ENCODE data around the gene RPS6KA5.

RPS6KA5 gene

GRCh38 chr14:91075553-91075952, 15.1 kb upstream of the RPS6KA5 start:
- Histone ChIP-seq H4K20me1 (ENCODE audit: insufficient read depth, low read length) (peaks cover 11% of the 10 kb centered on the region; the same call in 1 of the 2 replicates), H3K4me2 (ENCODE audit: insufficient read depth, low read length) (no peak overlapping the region), H3K4me3 (ENCODE audit: low read depth in 1 of 2, low read length in 2 of 2) (no peak overlapping the region), H2AFZ (ENCODE audit: low read depth, low read length) (no peak overlapping the region), H3K27ac (ENCODE audit: low read length) (no peak overlapping the region), H3K79me2 (ENCODE audit: insufficient read depth, low read length) (no peaks in the 10 kb centered on the region), H3K9ac (ENCODE audit: low read depth, low read length) (no peak overlapping the region), H3K36me3 (ENCODE audit: insufficient read depth, low read length) (no peaks in the 10 kb centered on the region), H3K4me1 (ENCODE audit: insufficient read depth, low read length) (peaks cover 14% of the 10 kb centered on the region), H3K9me3 (ENCODE audit: insufficient read depth, low read length, severe bottlenecking) (no peaks in the 10 kb centered on the region), H3K27me3 (ENCODE audit: insufficient read depth, low read length, poor library complexity) (peaks cover 11% of the 10 kb centered on the region)
- no peak for DNase-seq
- TF ChIP-seq CTCF (IDR thresholded peaks at IDR 0.05; ENCODE audit: borderline replicate concordance, extremely low read depth, low read length, poor library complexity, severe bottlenecking) (no peak), EZH2 (IDR thresholded peaks at IDR 0.05; ENCODE audit: borderline replicate concordance, low read depth, low read length, severe bottlenecking) (no peak)
- ATAC-seq (ENCODE audit: insufficient read depth, low read depth), result no peak

- peaks cover 4% of the 10 kb centered on the region for H3K27me3 ChIP-seq (ENCODE audit: insufficient read depth, low read length, poor library complexity)
- H3K4me3 ChIP-seq (ENCODE audit: low read depth in 1 of 2, low read length in 2 of 2), result no peak overlapping the region
- TF ChIP-seq CTCF (IDR thresholded peaks at IDR 0.05; ENCODE audit: borderline replicate concordance, extremely low read depth, low read length, poor library complexity, severe bottlenecking), result no peak
- TF ChIP-seq EZH2 (IDR thresholded peaks at IDR 0.05; ENCODE audit: borderline replicate concordance, low read depth, low read length, severe bottlenecking), result no peak
- H3K9ac ChIP-seq (ENCODE audit: low read depth, low read length), result no peak overlapping the region
- H3K4me2 ChIP-seq (ENCODE audit: insufficient read depth, low read length), result no peak overlapping the region
- no peak overlapping the region for H3K27ac ChIP-seq (ENCODE audit: low read length)
- no peak overlapping the region for H2AFZ ChIP-seq (ENCODE audit: low read depth, low read length)
- 0 out of 2 replicates have a peak, but pooled peaks cover 6% of the 10 kb centered on the region for H4K20me1 ChIP-seq (ENCODE audit: insufficient read depth, low read length)
- no peaks in the 10 kb centered on the region for H3K4me1 ChIP-seq (ENCODE audit: insufficient read depth, low read length)
- H3K79me2 ChIP-seq (ENCODE audit: insufficient read depth, low read length), result no peaks in the 10 kb centered on the region
- ATAC-seq (ENCODE audit: insufficient read depth, low read depth), result no peak
- H3K9me3 ChIP-seq (ENCODE audit: insufficient read depth, low read length, severe bottlenecking), result no peaks in the 10 kb centered on the region
- DNase-seq, result no peak
- H3K36me3 ChIP-seq (ENCODE audit: insufficient read depth, low read length), result no peaks in the 10 kb centered on the region
These were observed 10.1 kb upstream of the RPS6KA5 start for GRCh38 chr14:91070572-91070971.

DNA sequence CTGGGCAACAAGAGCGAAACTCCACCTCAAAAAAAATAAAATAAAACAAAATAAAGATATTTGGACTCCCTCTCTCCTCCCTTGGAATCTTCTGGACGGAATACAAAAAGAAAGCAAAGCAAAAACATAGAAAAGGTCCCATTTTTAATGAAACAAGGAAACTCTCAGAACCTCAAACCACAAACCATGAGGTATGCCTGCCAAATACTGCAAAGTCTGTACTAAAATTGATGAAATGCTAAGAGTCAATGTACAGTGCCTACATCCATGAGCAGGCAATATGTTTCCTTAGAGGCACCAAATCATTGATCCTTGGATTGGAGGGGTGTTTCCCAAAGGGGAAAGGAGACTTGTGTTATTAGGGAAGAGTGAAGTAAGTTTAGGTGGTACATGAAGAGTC, 8.2 kb upstream of the RPS6KA5 start:
- Histone ChIP-seq H3K4me2 (ENCODE audit: insufficient read depth, low read length) (no peak overlapping the region), H2AFZ (ENCODE audit: low read depth, low read length) (no peak overlapping the region), H3K9ac (ENCODE audit: low read depth, low read length) (no peak overlapping the region), H3K9me3 (ENCODE audit: insufficient read depth, low read length, severe bottlenecking) (no peaks in the 10 kb centered on the region), H3K27me3 (ENCODE audit: insufficient read depth, low read length, poor library complexity) (peaks cover 4% of the 10 kb centered on the region), H3K4me1 (ENCODE audit: insufficient read depth, low read length) (peaks cover 5% of the 10 kb centered on the region), H3K79me2 (ENCODE audit: insufficient read depth, low read length) (no peaks in the 10 kb centered on the region), H3K4me3 (ENCODE audit: low read depth in 1 of 2, low read length in 2 of 2) (no peak overlapping the region), H3K36me3 (ENCODE audit: insufficient read depth, low read length) (no peaks in the 10 kb centered on the region), H4K20me1 (ENCODE audit: insufficient read depth, low read length) (0 out of 2 replicates have a peak, but pooled peaks cover 3% of the 10 kb centered on the region), H3K27ac (ENCODE audit: low read length) (no peak overlapping the region)
- ATAC-seq (ENCODE audit: insufficient read depth, low read depth) (peak; percentile 45; the same call in 1 of the 3 replicates), DNase-seq (no peak)
- no peak for TF ChIP-seq EZH2 (IDR thresholded peaks at IDR 0.05; ENCODE audit: borderline replicate concordance, low read depth, low read length, severe bottlenecking)
- TF ChIP-seq CTCF (IDR thresholded peaks at IDR 0.05; ENCODE audit: borderline replicate concordance, extremely low read depth, low read length, poor library complexity, severe bottlenecking), result no peak

GRCh38 chr14:91067186-91067585, 6.7 kb upstream of the RPS6KA5 start:
- H2AFZ ChIP-seq (ENCODE audit: low read depth, low read length), result no peak overlapping the region
- H3K4me2 ChIP-seq (ENCODE audit: insufficient read depth, low read length), result no peak overlapping the region
- no peaks in the 10 kb centered on the region for H4K20me1 ChIP-seq (ENCODE audit: insufficient read depth, low read length)
- peaks cover 17% of the 10 kb centered on the region for H3K4me1 ChIP-seq (ENCODE audit: insufficient read depth, low read length)
- no peak overlapping the region for H3K9ac ChIP-seq (ENCODE audit: low read depth, low read length)
- H3K4me3 ChIP-seq (ENCODE audit: low read depth in 1 of 2, low read length in 2 of 2), result no peak overlapping the region
- TF ChIP-seq CTCF (IDR thresholded peaks at IDR 0.05; ENCODE audit: borderline replicate concordance, extremely low read depth, low read length, poor library complexity, severe bottlenecking), result no peak
- H3K36me3 ChIP-seq (ENCODE audit: insufficient read depth, low read length), result no peaks in the 10 kb centered on the region
- H3K27me3 ChIP-seq (ENCODE audit: insufficient read depth, low read length, poor library complexity), result peaks cover 4% of the 10 kb centered on the region
- DNase-seq (no peak), ATAC-seq (ENCODE audit: insufficient read depth, low read depth) (no peak)
- H3K9me3 ChIP-seq (ENCODE audit: insufficient read depth, low read length, severe bottlenecking), result no peaks in the 10 kb centered on the region
- H3K27ac ChIP-seq (ENCODE audit: low read length), result no peak overlapping the region
- H3K79me2 ChIP-seq (ENCODE audit: insufficient read depth, low read length), result no peaks in the 10 kb centered on the region
